Mesothelial cell of epicardium (in vitro differentiated cells): ENCODE measurements around the gene ARL3. TPM values are rescaled to one million over a fixed set of nuclear protein-coding genes. Genes with fewer than 3 reads are reported as not detected.
"Not testable (repeated sequence)": the region's sequence is repeated elsewhere in the genome, so short reads cannot be mapped to it uniquely, and the experiment has no call there.

Source experiments
- DNase-seq, 2 experiments: peaks; one replicate each; pipeline ENCODE4 v3.0.0; 2021; ENCODE audit warnings: low spot score in 2 of 2; ENCODE audit not compliant: unreplicated experiment in 2 of 2
- H3K27ac Mint-ChIP-seq: 2 replicates; pipeline ENCODE4 v1.8.0; 2021; ENCODE audit warnings: mixed read lengths
- H3K27me3 Mint-ChIP-seq: 2 replicates; pipeline ENCODE4 v1.8.0; 2021; ENCODE audit warnings: low read depth, mixed read lengths
- H3K36me3 Mint-ChIP-seq: 2 replicates; pipeline ENCODE4 v1.8.0; 2021; ENCODE audit warnings: mixed read lengths
- H3K4me1 Mint-ChIP-seq: 2 replicates; pipeline ENCODE4 v1.8.0; 2021; ENCODE audit warnings: mixed read lengths
- H3K4me3 Mint-ChIP-seq: 2 replicates; pipeline ENCODE4 v1.8.0; 2021; ENCODE audit warnings: mild to moderate bottlenecking, moderate library complexity, mixed read lengths
- H3K9me3 Mint-ChIP-seq: 2 replicates; pipeline ENCODE4 v1.8.0; 2021; ENCODE audit warnings: mixed read lengths
- CTCF ChIP-seq: fragments of 200-600 bp; sonication (generic); IDR thresholded peaks from one replicate; pipeline ENCODE4 v1.5.0; 2021; ENCODE audit warnings: antibody characterized with exemption; ENCODE audit not compliant: unreplicated experiment
- total RNA-seq: library from RNA; stranded (reverse); gene quantifications from 3 replicates; pipeline ENCODE4 v1.2.1, GENCODE V29; 2021

The ARL3 gene
- total RNA-seq, 1 donor from 2014 or later: 13.9 TPM

- peaks cover 5% of the 10 kb centered on the region for H3K9me3 Mint-ChIP-seq
- H3K4me3 Mint-ChIP-seq: no peak overlapping the region
- DNase-seq: no peak
- H3K4me1 Mint-ChIP-seq: peaks cover 35% of the 10 kb centered on the region
- TF ChIP-seq CTCF: no peak
- H3K27ac Mint-ChIP-seq: peak overlapping the region; percentile 90
- no peaks in the 10 kb centered on the region for H3K27me3 Mint-ChIP-seq
- peaks cover 16% of the 10 kb centered on the region for H3K36me3 Mint-ChIP-seq
Measured at GRCh38 chr10:102720775-102721301, 6.6 kb upstream of the ARL3 start.

GRCh38 chr10:102720337-102720736, 6.1 kb upstream of the ARL3 start:
- no peak overlapping the region for H3K4me3 Mint-ChIP-seq
- peak overlapping the region; percentile 90 for H3K27ac Mint-ChIP-seq
- no peaks in the 10 kb centered on the region for H3K27me3 Mint-ChIP-seq
- peaks cover 16% of the 10 kb centered on the region for H3K36me3 Mint-ChIP-seq
- peaks cover 38% of the 10 kb centered on the region for H3K4me1 Mint-ChIP-seq
- no peak for DNase-seq
- peaks cover 5% of the 10 kb centered on the region for H3K9me3 Mint-ChIP-seq
- no peak for TF ChIP-seq CTCF

- H3K27ac Mint-ChIP-seq: peak overlapping the region; percentile 86
- DNase-seq: peak in 1 of 2 experiments; percentile 44
- peaks cover 3% of the 10 kb centered on the region for H3K36me3 Mint-ChIP-seq
- H3K27me3 Mint-ChIP-seq: no peaks in the 10 kb centered on the region
- H3K4me1 Mint-ChIP-seq: peaks cover 43% of the 10 kb centered on the region
- peak overlapping the region; percentile 36 for H3K4me3 Mint-ChIP-seq
- TF ChIP-seq CTCF: no peak
- no peaks in the 10 kb centered on the region for H3K9me3 Mint-ChIP-seq
Measured at GRCh38 chr10:102718220-102718619, 4.0 kb upstream of the ARL3 start.

GRCh38 chr10:102716900-102717565, 2.8 kb upstream of the ARL3 start:
- not testable (repeated sequence) for DNase-seq, H3K27me3 Mint-ChIP-seq, H3K9me3 Mint-ChIP-seq, H3K36me3 Mint-ChIP-seq, H3K4me3 Mint-ChIP-seq
- Mint-ChIP-seq H3K4me1 (peaks cover 54% of the 10 kb centered on the region), H3K27ac (peak overlapping the region; percentile 86)

GRCh38 chr10:102715880-102716279, 1.7 kb upstream of the ARL3 start:
- no peak for DNase-seq
- Mint-ChIP-seq H3K9me3 (no peaks in the 10 kb centered on the region), H3K4me1 (peaks cover 55% of the 10 kb centered on the region), H3K27ac (peak overlapping the region; percentile 65), H3K36me3 (peaks cover 3% of the 10 kb centered on the region), H3K4me3 (peak overlapping the region; percentile 77), H3K27me3 (no peaks in the 10 kb centered on the region)
- no peak for TF ChIP-seq CTCF

- Mint-ChIP-seq H3K4me1 (peaks cover 57% of the 10 kb centered on the region), H3K27ac (peak within 1 kb of the TSS; percentile 89), H3K9me3 (no peaks in the 10 kb centered on the region), H3K4me3 (peak within 1 kb of the TSS; percentile 77), H3K27me3 (no peaks in the 10 kb centered on the region), H3K36me3 (peaks cover 1% of the 10 kb centered on the region)
- no peak for DNase-seq
- TF ChIP-seq CTCF: no peak
Measured at GRCh38 chr10:102714621-102715455, 641 bp upstream of the ARL3 start, which contains the start of gene SFXN2. TSS of gene SFXN2 (plus strand) at chr10:102714636. CDS start at chr10:102726637, 12,001 bp downstream.
